HPDE6-E6E7 (cell line): ENCODE measurements around the gene FARP1.
"Not testable (repeated sequence)": the region's sequence is repeated elsewhere in the genome, so short reads cannot be mapped to it uniquely, and the experiment has no call there.

Experiments
- DNase-seq: peaks from one replicate; pipeline ENCODE4 v3.0.0; 2011; ENCODE audit warnings: missing footprints; ENCODE audit errors: extremely low spot score

FARP1 gene

DNA sequence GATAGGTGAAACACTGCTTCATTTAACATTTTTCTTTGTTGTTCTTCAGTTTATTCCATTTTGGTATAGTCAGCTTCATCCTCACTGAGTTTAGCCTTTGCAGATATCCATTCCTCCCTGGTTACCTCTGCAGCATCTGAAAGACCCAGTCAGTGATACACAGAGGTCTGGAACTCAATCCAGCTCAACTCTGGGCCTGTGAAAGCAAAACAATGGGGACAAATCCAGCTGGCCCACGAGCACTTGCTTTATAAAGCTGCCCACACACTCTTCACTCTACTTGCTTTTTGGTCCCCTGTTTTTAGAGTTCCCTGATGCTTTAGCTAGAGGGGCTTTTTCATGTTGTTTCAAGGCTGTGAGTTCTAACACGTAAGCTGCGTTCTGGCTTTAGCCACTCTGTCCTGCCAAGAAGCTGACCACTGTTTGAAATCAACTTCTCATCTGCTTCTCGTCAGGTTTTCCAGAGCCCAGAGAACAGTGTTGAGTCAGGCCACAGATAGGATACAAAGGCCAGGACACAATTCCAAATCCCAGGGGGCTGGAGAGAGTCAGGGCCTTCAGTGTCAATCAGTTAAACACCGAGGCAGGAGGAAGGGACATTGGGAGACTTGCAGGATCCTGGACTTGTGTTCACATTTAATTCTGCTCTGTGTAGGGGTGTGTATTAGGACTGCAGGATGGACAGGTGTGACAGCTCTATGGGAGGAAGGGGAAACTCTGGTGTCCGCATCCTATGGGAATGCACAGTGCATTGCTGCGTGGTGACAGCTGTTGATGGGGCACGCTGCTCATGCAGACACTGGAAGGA is 117.7 kb downstream of the FARP1 start:
- no peak for DNase-seq

DNA sequence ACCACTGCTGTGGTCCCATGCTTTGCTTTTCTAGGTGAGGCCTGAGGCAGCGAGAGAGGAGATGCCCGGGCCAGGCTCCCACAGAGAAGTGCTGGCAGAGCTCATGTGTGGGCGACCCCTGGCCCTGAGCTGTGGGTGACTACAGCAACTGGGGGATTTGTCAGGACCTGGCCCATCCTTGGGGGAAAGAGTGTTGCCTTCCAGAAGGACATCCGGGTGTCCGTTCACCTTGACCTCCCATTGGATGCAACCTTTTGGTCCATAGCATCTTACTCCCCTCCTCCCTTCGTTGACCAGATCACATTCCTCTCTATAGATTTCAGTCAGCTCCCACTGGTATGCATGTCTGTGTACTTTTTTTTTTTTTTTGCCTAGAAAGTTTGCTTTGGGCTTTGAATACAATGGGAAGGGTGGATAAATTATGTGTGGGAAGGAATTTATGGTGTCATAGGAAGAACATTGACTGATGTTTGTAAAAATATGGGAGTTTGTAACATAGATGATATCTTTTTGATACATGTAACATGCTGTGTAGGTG is 118.3 kb downstream of the FARP1 start:
- no peak for DNase-seq

DNA sequence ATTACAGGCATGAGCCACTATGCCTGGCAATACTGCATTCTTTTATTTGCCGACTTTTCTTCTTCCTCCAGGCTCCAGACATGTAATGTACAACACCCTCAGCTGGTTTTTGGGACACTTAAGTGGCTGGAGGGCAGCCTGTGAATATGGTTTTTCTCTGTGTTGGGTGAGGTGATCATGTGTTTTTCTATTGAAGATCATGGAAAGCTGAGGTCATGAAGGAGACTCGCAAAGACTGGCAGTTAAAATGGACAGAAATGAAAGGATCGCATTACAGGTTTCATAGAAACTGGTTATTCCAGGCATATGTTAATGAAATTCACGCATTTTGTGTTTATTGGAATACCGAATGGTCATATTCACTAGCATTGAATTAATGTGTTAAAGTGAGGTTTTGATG is 119.4 kb downstream of the FARP1 start:
- DNase-seq: no peak

DNA sequence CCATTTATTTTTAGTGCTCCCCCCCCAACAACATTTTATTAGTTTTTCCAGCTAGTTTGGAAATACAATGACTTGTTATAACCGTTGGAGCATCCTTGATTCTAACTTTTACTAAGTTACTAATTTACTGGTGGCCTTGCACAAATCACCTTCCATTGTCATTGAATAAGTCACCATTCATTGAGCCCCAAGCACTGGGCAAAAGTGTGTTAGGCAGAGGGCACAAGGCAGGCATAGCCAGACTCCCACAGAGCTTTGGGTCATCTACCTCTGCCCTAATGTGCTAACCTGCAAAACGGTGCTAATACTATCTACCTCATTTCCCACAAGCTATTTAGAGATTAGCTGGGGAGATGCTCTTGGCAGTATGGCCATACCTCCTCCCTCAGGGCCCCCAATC is 120.9 kb downstream of the FARP1 start:
- no peak for DNase-seq

DNA sequence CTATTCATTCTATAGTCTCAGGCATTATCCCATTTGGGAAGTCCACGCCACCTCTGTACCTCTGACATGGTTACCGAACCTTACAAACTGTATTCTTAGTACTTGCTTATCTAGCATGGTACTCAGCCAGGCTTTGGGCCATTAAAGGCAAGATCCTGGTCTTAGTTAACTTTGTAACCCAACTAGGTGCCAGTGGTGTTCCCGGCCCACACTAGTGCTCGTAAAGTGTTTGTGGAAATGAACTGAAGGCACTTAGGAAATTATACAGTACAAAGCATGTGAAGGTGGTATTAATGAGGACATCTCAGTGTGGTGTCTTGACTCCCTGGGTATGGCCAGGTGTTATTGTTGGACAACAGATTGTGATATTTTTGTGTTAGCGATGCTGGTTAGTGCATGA is 122.0 kb downstream of the FARP1 start:
- DNase-seq: no peak

DNA sequence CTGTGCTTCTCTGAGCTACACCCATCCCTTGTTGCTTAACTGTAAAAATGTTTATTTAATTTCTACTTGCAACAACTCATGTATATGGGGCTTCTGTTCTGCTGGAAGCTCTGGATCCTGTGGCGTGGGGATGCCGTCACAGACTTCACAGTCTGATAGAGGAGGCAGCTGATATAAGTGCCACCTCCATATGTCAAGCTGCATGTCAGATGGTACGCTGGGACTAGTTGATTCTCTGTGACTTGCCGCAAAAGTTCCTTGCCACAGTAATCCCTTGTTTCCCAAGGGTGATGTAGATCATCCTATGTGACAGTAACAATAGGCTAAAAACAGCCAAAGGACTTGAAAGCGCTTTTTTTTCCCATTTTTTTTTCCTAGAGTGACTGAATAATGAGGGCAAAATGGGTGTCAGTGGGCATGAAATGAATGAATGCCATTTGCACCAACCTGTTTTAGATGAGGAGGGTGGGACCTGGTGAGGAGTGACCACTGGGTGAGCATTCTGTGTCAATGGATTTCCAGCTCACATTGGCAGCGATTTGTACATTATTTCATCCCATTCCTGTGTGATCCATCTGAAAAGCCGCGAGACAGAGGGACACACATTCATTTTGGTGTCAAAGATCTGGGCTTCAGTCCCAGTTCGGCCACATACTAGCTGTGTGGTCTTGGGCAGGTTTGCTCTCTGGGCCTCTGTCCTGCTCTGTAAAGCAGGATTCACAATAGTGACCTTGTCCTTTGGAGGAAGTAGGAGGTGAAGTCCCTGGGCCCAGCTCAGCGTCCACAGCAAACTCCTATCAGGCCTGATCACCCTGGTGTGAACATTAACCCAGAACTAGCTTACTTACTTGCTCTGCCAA is 123.0 kb downstream of the FARP1 start:
- no peak for DNase-seq

DNA sequence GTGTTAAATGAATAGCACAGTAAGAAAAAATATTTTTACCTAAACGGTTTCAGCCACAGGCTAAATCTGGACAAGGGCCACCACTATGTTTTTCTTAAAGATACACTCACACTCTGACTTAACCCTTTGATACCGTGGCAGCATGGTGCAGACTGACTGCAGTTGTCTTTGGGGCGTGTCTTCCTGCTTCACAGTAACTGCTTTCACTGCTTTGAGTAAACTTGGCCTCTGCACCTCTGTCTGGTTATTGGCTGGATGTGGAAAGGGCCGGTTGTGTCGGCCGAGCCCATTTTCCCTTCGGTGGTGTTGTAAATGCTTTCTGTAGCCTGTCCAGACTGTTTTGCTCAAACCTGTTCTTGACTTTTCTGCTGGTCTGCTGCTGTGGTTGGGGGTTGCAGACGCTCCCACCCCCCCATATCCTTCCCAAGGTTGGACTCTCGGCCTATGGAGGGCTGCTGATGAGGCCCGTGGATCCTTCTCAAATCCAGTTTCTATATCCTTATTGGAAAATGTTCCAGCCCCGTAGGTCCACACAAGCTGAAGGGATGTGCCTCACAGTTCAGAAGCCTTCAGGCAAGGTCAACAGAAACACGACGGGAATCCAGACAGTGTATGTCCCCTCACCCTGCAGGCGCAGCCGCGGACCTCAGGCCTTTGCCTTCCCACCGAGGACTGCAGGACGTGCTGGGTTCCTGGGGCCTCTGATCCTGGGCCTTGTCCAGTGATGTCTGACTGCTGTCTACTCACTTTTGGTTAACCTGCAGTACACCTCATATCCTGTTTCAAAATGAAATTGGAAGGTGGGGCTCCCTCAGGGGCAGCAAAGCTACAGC is 124.4 kb downstream of the FARP1 start:
- DNase-seq: no peak

DNA sequence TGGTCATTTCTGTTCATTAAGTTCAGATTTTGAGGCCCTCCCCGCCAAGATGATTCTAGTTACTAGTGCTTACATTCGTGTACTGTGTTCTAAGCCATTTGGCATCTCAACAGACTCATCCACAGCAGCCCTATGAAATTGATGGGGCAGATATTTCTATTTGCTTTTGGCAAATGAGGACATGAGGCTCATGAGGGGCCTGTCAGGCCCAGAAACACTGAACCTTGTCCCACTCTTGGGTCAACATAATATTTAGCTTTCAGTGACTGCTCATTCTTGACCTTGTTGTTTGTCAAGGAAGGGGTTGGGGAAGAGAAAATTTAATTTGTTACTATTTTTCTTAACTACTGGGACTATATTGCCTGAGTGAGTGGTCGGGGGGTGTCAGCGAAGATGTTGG is 126.5 kb downstream of the FARP1 start:
- no peak for DNase-seq

DNA sequence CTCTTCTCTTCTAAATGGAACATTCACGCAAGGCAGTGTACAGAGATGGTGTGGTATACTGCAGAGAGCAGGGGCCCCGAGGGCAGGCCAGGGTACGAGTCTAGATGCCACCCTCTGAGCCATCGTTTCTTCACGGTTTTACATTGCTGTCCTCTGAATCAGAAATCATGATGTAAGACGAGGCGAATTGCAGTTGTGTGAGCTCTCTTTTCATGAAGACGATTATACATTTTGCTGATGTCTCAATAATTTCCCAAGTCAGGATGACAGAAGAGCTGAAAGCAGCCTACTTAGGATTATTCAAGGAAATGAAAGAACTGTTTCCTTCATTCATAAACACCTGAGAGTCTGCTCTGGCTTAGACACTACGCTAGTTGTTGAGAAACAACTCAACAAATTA is 127.9 kb downstream of the FARP1 start:
- no peak for DNase-seq

DNA sequence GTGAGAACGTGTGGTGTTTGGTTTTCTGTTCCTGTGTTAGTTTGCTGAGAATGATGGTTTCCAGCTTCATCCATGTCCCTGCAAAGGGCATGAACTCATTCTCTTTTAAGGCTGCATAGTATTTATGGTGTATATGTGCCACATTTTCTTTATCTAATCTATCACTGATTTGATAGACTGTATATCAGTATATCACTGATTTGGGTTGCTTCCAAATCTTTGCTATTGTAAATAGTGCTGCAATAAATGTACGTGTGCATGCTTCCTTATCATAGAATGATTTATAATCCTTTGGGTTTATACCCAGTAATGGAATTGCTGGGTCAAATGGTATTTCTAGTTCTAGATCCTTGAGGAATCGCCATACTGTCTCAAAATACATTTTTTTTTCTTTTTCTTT is 128.8 kb downstream of the FARP1 start:
- not testable (repeated sequence) for DNase-seq

DNA sequence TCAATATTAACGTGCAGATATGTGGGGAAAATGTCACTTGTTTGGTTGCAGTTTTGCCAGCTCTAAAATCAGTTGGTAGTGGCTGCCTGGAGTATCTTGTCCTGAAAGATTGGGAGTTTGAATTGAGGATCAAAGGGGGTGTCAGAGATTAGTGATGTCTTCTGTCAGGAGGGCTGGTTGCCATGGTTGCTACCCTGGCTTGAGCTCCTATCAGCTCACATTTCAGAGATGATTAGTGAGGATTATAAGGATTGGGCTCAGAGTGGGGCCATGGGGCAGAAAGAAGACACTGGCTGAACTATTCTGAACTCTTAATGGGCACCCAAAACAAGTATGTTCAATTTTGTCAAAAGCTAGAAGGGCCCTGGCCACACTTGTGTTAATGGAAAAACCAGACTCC is 129.7 kb downstream of the FARP1 start:
- DNase-seq: no peak

DNA sequence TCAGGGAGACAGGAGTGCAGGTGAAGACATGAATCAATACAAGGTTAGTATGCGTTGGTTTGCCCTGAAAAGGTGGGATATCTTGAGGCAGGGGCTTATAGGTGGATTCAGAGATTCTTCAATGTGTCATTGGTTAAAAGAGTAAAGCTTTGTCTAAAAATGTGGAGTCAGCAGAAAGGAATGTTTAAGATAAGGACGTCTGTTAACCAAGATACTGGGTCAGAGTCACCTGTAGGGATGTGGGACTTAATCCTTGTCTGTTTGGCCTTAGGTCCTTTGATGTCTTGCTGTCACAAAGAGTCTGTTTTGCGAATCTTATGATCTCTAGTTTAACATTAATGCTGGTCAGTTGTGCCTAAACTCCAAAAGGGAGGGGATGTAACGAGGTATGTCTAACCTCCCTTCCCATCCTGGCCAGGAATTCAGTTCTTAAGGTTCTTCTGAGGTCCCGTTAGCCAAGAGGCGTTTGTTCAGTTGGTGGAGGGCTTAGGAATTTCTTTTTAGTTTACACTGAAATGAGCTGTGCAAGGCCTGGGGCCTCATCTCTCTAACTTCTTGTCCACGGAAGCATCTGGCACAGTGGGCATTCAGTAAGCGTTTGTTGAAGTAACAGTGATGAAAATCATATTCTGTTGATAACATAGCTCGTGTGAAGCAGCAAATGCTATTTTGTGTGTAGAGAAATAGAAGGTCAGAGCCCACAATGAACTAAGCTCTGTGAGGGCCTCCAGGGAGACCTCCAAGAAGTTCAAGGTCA is 130.4 kb downstream of the FARP1 start:
- DNase-seq: no peak

DNA sequence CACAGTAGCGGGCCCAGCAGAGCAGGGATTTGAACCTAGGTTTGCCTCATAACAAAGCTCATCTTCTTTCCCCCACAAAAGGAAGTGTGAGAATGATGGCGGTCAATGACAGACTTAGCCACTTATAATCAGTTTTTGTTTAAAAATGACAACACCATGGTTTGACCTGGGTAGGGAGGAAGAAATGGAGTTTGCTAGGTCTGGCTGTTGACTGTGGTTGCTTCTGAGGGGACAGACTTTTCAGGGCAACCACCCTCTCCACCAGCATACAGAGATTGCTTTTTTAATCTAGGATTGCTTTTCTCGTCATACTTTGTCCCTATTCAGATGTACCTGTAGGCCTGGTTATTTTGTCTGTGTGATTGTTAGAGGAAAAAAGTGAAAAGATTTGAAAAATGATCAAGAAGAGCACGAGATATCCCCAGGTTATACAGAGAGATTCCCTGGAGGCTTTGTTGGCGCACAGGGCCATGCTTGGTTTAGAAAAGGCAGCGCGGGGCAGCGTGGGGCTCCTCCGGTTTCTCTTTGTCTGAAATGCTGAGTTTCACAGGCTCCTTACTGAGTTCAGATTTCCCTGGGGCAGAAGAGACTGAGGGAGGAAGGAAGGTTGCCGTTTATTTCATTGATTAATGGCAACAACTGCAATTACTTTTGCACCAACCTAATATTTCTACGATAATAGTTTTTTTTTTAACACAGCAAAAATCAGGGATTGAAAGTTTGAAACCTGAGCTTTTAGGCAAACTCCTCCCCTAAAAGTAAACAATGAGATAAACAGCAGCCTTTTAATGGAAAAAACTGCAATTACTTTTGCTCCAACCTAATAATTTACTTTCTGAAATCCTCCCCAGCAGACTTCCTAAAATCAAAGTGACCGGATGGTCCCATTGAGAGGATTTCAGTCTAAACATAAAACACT is 131.2 kb downstream of the FARP1 start:
- no peak for DNase-seq

DNA sequence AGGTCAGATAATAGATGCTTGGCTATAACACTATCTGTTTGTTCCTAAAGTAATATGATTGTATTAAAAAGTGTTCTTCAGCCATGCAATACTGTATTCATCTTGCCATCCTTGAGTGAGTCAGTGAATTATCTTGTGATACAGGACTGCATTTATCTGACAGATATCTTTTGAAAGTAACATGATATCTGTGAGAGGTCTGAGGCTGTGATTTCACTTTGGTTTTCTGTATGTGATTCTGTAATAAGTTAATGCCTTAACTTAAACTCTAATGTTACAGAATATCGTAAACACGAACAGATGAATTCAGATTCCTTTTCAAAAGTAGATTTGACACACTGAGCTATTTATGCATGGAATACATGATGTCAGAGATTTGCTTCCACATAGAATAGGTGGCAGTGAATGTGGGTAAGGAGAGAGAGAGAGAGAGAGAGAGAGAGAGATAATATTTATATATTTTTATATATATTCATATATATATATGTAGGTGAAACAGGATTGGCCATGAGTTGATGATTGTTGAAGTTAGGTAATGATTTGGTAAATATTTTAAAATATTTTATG is 132.1 kb downstream of the FARP1 start:
- DNase-seq: no peak

DNA sequence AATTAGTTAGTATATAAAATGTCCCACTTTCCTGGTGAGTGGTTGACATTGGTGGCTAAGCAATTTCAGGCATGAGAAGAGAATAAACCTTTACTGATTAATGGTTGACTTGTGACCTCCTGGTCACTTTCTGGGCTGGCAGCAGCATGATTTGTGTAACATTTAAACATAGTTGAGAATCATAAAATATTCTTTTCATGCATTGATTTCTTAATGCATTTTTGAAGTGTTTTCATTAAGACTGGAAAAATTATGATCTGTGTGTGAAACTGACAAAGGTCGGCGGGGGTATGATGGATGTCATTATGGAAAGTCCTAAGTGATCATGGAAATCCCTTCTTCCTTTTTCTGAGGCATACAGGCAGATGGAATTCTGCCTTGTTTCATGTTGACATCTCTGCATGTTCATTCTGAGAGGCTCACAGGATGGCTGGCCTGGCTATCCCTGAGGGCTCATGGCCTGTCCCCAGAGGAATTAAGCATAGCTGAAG is 132.8 kb downstream of the FARP1 start:
- DNase-seq: no peak

DNA sequence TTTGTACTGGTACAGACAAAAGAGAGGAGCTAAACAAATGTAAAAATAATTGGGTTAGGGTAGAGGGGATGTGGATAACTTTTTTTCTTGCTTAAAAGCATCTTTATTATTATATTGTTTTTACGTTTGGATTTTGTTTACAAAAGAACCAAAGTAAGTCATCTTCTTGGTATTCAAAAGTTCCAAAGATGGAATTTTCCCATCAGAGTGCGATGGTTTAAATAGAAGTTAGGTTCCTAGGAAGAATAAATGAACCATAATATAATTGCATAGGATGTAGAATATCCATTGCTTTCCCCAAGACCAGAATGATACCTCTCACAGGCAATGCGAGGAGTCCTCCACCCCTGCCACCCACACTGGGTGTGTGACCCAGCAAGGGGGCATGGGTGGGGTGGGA is 133.6 kb downstream of the FARP1 start:
- DNase-seq: no peak

DNA sequence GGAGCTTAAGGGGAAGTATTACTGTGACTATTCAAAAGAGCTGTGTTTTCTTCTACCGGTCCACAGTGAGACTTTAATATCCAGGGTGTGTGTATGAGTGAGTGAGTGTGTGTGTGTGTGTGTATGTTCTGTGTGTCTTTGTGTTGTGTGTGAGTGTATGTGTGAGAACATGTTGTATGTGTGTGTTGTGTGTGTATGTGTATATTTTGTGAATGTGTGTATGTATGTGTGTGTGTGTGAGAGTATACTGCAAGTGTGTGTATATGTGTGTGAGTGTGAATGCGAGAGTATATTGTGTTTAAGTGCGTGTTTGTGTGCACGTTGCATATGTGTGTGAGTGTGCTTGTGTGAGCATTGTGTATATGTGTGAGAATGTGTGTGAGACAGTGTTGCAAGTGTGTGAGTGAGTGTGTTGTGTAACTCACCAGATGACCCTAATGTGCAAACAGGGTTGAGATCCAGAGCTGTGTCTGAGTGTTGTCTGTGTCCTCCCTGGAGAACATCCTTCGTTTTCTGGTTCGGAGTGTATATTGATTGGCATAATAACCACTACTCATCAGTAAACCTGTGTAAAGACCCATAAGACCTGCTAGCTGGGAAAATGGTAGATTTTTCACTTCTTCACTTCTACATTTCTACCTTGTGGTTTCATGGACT is 135.3 kb downstream of the FARP1 start:
- DNase-seq: no peak

DNA sequence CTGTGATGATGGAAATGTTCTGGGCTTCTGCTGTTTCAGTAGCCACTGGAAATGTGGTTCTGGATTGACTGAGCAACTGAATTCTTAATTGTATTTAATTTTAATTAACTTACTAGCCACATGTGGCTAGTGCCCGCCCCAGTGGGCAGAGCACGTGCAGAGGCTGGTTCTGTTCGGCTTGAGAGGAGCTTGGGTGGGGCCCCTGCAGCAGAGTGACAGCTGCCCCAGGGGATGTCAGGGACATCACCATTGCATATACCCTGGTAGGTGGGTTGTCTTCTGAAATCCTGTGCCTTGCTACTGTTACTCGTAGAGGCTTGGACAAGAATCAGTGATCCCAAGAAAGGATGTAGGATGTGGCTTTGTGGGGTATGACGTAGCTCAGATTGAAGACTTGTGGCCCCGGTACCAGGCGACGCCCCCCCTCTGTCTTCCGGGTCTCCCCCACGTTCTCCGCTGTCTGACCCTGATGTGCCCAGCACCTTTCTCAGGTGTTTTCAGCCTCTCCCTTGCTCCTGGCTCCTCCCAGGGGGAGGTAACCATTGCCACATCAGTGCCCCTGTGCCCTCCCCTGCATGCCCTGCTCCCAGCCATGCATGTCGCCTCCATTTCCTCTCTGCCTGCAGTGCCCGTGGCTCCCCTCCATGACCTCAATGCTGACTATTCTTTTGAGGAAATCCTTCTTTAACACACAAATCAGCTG is 136.7 kb downstream of the FARP1 start:
- no peak for DNase-seq

DNA sequence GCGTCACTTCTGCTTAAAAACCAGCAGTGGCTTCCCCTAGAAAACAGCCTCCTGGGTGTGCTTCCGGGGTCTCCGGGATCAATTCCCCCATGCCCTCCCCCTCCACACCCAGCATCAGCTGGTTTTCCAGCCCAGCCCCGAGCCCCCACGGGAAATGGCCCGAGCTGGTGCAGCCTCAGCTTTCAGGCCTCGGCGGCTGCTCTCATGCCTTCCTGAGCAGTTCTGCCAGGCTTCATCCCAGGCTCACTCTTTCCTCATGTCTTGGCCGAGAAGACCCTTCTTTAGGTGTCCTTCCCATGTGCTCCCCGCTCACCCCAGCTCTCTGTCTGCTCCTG is 137.2 kb downstream of the FARP1 start:
- no peak for DNase-seq
